GM23338 (cell line): ENCODE measurements around the gene SEMA5A.

Source experiments
- EZH2 ChIP-seq: fragments of 200-600 bp; sonication (generic); IDR thresholded peaks from one replicate; pipeline ENCODE4 v1.8.0; 2017; ENCODE audit warnings: antibody characterized with exemption, mild to moderate bottlenecking, low read depth; ENCODE audit not compliant: unreplicated experiment
- EZH2phosphoT487 ChIP-seq: fragments of 200-600 bp; sonication (generic); IDR thresholded peaks from one replicate; pipeline ENCODE4 v1.8.1; 2018; ENCODE audit warnings: antibody characterized with exemption; ENCODE audit not compliant: unreplicated experiment
- JUNB ChIP-seq: IDR thresholded peaks from one replicate; pipeline ENCODE4 v1.6.1; 2016; ENCODE audit warnings: antibody characterized with exemption; ENCODE audit not compliant: unreplicated experiment
- POLR2AphosphoS5 ChIP-seq: IDR thresholded peaks from 2 replicates; pipeline ENCODE4 v1.6.1; 2016; ENCODE audit warnings: antibody characterized with exemption, low read depth
- TF ChIP-seq, protein P1 (sequence below), 2 experiments: fragments of 200-600 bp in 1 of 2; sonication (generic) in 1 of 2; conservative IDR thresholded peaks; 2 replicates each; pipeline versions ENCODE4 v1.5.1 to v1.6.1; 2016 to 2017; ENCODE audit warnings: antibody characterized with exemption in 2 of 2, low read depth in 2 of 2, mild to moderate bottlenecking in 2 of 2, moderate library complexity in 1 of 2
- TF ChIP-seq, protein P2 (sequence below): IDR thresholded peaks from one replicate; pipeline ENCODE4 v1.6.1; 2018; ENCODE audit warnings: antibody characterized with exemption; ENCODE audit not compliant: unreplicated experiment

DNA sequence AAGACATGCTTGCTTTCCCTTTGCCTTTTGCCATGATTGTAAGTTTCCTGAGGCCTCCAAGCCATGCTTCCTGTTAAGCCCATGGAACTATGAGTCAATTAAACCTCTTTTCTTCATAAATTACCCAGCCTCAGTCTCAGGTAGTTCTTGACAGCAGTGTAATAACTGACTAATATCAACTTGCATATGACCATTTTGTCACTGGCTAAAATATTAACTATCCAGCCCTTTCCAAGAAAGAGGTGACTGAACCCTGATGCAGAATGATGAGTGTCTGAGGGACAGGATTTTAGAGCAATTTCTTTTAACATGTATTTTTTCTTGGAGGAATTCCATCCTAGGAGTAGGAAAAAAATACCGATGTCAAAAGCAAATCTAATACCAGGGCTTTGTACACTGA, 266.1 kb downstream of the SEMA5A start:
- TF ChIP-seq, protein P1, sequence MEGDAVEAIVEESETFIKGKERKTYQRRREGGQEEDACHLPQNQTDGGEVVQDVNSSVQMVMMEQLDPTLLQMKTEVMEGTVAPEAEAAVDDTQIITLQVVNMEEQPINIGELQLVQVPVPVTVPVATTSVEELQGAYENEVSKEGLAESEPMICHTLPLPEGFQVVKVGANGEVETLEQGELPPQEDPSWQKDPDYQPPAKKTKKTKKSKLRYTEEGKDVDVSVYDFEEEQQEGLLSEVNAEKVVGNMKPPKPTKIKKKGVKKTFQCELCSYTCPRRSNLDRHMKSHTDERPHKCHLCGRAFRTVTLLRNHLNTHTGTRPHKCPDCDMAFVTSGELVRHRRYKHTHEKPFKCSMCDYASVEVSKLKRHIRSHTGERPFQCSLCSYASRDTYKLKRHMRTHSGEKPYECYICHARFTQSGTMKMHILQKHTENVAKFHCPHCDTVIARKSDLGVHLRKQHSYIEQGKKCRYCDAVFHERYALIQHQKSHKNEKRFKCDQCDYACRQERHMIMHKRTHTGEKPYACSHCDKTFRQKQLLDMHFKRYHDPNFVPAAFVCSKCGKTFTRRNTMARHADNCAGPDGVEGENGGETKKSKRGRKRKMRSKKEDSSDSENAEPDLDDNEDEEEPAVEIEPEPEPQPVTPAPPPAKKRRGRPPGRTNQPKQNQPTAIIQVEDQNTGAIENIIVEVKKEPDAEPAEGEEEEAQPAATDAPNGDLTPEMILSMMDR (conservative IDR thresholded peaks at IDR 0.05; ENCODE audit: low read depth in 2 of 2) = no peak
- TF ChIP-seq EZH2 (no peak), POLR2AphosphoS5 (no peak), EZH2phosphoT487 (no peak), JUNB (no peak)
- TF ChIP-seq, protein P2, sequence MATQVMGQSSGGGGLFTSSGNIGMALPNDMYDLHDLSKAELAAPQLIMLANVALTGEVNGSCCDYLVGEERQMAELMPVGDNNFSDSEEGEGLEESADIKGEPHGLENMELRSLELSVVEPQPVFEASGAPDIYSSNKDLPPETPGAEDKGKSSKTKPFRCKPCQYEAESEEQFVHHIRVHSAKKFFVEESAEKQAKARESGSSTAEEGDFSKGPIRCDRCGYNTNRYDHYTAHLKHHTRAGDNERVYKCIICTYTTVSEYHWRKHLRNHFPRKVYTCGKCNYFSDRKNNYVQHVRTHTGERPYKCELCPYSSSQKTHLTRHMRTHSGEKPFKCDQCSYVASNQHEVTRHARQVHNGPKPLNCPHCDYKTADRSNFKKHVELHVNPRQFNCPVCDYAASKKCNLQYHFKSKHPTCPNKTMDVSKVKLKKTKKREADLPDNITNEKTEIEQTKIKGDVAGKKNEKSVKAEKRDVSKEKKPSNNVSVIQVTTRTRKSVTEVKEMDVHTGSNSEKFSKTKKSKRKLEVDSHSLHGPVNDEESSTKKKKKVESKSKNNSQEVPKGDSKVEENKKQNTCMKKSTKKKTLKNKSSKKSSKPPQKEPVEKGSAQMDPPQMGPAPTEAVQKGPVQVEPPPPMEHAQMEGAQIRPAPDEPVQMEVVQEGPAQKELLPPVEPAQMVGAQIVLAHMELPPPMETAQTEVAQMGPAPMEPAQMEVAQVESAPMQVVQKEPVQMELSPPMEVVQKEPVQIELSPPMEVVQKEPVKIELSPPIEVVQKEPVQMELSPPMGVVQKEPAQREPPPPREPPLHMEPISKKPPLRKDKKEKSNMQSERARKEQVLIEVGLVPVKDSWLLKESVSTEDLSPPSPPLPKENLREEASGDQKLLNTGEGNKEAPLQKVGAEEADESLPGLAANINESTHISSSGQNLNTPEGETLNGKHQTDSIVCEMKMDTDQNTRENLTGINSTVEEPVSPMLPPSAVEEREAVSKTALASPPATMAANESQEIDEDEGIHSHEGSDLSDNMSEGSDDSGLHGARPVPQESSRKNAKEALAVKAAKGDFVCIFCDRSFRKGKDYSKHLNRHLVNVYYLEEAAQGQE = no peak
